Suppressor macrophage treated with lipopolysaccharide for 4 hours (primary cell): ENCODE measurements around the gene EDRF1.
"Not testable (repeated sequence)": the region's sequence is repeated elsewhere in the genome, so short reads cannot be mapped to it uniquely, and the experiment has no call there.

Source experiments
- DNase-seq: peaks from one replicate; pipeline ENCODE4 v3.0.0-alpha.2; 2020

EDRF1 gene

GRCh38 chr10:125709553-125710474 lies 9.7 kb upstream of the EDRF1 start:
- no peak for DNase-seq

- DNase-seq: no peak
These were observed 8.3 kb upstream of the EDRF1 start for GRCh38 chr10:125711110-125711750.

- DNase-seq: not testable (repeated sequence)
These were observed 4.8 kb upstream of the EDRF1 start for GRCh38 chr10:125714728-125715127.

- DNase-seq: peak; percentile 7
These were observed 483 bp downstream of the EDRF1 start for GRCh38 chr10:125720002-125720382.

GRCh38 chr10:125721035-125721434 lies 1.5 kb downstream of the EDRF1 start:
- no peak for DNase-seq

DNA sequence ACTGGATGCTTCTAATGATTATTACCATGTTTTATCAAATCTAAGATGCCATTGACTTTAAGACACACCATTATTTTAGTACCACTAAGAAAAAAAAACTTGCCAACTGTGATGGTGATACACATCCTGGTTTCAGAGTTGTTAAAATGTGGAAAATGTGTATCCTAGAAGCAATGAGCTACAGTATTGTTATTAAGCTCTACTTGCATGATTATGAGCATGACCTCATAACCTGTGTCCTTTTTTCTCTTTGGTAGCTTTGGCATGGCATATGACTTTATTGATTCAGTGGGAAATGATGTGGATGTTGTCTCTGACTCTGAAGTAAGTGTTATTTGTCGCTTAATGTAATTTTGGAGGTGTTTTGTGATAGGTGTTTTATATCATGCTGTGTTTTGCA lies 3.3 kb downstream of the EDRF1 start:
- DNase-seq: no peak

- no peak for DNase-seq
These were observed 7.4 kb downstream of the EDRF1 start for GRCh38 chr10:125726914-125727313.

- DNase-seq: no peak
These were observed 7.9 kb downstream of the EDRF1 start for GRCh38 chr10:125727436-125727835.

- DNase-seq: no peak
These were observed 14.6 kb downstream of the EDRF1 start for GRCh38 chr10:125734148-125734547.

DNA sequence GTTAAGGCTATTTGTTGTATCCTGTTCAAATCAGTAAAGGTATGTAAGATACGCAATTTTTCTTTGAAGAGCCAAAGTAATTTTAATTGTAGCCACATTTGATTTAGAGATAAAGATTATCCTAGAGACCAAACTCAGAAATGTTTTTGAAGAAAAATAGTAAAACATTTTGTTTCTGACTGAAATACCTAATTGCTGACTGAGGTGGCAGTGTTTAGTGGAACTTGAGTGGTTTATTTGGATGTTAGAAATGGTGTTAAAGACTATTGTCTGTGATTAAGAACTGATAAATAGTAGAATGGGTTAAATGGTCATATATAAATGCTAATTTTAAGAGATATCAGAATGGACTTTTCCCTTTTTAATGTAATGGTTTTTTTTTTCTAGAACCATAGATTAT lies 15.3 kb downstream of the EDRF1 start:
- no peak for DNase-seq

GRCh38 chr10:125738206-125738605 lies 18.7 kb downstream of the EDRF1 start:
- DNase-seq: no peak

DNA sequence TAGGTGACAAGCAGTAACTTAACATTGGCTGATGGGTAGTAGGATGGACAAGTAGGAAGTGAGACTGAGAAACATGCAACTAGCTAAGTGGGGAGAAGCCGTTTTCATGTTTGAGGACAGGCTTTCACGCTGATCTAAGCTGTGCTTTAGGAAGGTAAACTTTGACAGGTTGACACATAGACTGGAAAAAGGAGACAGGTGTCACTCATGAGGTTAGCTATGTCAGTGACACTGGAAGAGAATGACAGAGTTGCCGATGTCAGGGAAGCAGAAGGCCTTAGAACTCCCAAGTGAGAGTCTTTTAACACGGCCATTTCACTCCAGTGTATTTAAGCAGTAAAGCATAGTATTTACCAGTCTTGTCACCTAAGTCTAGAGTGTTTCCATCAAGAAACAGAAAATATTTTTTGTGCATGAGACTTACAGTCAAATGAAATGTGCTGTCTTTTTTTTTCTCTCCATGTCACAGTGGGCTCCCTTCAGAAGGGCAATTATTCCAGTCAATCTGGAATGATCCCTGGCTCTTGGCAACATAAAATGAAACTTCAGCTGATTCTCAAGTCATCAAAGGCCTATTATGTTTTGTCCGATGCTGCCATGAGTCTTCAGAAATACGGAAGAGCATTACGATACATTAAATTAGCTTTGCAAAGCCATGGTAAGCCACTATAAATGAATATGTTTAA lies 20.6 kb downstream of the EDRF1 start:
- no peak for DNase-seq

GRCh38 chr10:125742465-125742864 lies 23.0 kb downstream of the EDRF1 start:
- no peak for DNase-seq

- no peak for DNase-seq
These were observed 25.4 kb downstream of the EDRF1 start for GRCh38 chr10:125744909-125745308.

- DNase-seq: no peak
These were observed 27.9 kb downstream of the EDRF1 start for GRCh38 chr10:125747417-125747816.

DNA sequence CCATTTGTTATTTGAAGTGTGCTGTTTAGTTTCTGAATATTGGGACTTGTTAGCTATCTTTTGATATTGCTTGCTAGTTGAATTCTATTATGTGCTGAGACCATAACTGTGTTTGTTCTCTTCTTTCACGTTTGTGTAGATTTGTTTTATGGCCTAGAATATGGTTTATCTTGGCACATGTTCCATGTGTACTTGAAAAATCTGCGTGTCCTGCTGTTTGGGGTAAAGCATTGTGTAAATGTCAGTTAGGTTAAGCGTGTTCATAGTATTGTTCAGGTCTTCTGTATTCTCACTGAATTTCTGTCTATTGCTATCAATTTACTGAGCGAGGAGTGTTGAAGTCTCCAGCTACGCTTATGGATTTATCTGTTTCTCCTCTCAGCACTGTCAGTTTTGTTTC lies 36.7 kb downstream of the EDRF1 start:
- no peak for DNase-seq

- DNase-seq: no peak
These were observed 37.5 kb downstream of the EDRF1 start for GRCh38 chr10:125756853-125757487.

DNA sequence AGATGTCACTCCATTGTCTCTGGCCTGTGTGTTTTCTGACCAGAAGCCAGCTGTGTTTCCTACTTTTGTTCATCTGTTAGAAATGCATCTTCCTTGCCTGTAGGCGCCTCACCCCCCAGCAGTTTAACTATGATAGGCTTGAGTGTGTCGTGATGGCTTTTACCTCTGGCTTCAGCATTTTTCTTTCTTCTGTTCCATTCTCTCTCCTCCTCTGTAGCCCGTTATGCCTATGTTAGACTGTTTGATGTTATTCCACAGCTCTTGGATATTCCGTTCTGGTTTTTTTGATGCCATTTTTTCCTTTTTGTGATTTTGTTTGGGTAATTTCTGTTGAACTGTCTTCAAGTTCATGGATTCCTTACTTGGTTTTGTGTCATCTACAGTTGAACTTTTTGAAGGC lies 38.2 kb downstream of the EDRF1 start:
- DNase-seq: no peak

DNA sequence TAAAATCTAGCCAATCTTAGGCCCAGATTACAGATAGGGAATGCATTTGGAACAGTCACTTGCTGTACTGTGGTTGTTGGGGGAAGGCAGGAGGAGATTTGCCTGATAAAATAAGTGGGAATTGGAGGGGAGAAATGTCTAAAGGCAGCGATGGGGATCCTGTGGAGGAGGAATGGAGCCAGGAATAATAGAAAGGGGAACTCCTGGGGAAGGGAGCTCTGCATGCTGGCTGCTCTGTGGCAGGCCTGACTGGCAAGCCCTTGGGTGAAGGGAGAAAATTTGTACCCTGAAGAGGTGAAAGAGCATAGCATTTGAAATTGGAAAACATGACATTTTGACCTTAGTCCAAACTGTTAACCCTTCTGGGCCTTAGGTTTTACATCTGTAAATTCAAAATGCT lies 42.5 kb downstream of the EDRF1 start:
- no peak for DNase-seq

DNA sequence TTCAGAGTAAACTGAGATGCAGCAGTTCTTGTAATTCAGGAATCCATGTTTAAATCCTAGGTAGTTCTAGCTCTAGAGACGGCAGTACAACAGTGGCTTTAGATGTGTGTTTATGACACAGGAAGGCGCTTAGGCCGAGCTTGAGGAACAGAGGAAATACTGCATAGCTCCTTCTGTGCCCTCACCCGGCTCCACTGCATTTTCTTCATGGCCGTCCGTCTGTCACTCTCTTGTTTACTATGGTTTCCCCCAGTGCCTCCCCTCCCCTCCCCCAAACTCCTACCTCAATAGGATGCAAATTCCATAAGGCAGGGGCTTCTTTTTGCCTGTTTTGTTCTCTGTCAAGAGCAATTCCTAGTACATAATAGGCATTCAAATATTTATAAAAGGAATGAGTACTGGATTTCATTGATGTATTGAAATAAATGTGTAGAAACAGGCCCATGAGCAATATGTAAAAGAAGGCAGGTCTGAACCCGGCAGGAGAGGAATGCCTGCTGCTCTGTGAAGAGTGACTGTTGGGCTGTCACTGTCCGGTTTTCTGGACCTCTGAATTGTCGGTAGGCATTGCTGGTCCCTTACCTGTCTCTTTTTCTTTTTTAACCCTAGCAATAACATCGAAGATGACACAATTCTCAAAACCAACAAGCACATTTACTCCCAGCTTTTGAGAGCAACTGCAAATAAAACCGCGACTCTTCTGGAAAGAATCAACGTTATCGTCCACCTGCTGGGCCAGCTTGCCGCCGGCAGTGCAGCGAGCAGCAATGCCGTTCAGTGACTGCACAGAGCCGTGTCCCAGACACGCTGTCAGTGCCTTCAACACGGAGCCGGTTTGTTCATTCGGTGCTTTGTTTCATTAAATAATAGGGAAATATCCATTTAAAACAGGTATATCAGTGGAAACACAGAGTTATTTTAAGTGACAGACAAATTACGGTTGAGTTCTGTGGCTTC lies 43.5 kb downstream of the EDRF1 start:
- no peak for DNase-seq

- no peak for DNase-seq
These were observed 46.3 kb downstream of the EDRF1 start for GRCh38 chr10:125765835-125766234.

GRCh38 chr10:125766511-125766910 lies 47.0 kb downstream of the EDRF1 start:
- DNase-seq: no peak
